Forelimb muscle (tissue), 1 donor: Measurements from ENCODE around the gene PTPRE. TPM values are rescaled to one million over a fixed set of nuclear protein-coding genes. Genes with fewer than 3 reads are reported as not detected.

Experiments
- DNase-seq: peaks from one replicate; pipeline ENCODE4 v3.0.0-alpha.2; 2013; ENCODE audit warnings: low read depth
- polyA plus RNA-seq: library from polyadenylated mRNA; unstranded; fragments of 120-200 nt; gene quantifications from one replicate; pipeline ENCODE4 v1.2.1, GENCODE V29; 2013; ENCODE audit not compliant: insufficient read length

The PTPRE gene
- polyA plus RNA-seq, 1 donor: 7.8 TPM

DNA sequence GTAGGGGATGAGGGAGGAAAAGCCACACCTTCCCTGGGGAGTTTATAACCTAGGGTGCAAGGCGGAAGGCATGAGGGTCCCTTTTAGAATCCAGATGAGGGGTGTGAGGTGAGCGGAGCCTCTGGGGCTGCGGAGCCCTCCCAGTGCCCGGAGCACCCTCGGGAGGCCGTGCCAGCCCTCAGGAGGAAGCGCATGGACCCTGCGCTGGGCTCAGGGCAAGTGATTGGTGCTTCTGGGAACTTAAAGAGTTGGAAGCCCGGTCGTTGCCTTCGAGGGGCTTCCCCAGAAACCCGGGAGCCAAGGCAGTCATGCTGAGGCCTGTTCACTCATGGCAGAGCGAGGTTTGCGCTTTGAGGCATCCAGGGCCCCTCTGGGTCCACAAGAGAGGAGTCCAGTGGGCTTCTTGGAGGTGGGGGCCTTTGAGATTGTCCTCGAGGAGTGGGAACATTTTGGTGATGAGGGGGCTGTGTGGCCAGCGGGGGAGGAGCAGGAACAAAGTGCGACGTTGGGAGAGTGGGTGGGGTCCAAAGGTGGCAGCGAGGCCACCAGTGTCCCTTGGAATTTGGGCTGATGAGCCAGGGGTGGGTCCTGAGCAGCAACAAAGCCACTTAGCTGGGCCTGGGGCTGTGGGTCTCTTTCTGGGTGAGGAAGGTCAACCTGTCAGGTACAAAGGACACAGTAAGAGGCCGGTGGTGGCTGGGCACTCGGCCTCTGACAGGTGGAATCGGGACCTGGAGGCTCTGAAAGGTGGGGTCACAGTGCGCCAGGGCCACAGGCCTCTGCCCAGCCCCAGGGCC lies 139.5 kb downstream of the PTPRE start:
- DNase-seq: no peak

DNA sequence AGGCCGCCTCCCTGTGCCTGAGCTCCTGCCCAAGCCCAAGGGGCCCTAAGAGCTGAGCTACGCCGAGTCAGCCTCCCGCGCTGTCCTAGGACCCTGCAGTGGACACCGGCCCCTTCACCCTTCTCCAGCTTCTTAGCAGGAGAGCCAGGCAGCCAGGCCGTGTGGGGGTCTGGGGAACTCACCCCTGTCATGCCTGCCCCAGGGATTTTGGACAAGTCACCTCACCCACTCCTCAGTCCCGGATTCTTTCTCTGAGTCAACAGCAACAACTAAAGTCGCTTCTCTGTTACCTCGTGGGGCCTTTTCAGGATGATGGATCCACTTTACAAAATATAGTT lies 140.0 kb downstream of the PTPRE start:
- no peak for DNase-seq

DNA sequence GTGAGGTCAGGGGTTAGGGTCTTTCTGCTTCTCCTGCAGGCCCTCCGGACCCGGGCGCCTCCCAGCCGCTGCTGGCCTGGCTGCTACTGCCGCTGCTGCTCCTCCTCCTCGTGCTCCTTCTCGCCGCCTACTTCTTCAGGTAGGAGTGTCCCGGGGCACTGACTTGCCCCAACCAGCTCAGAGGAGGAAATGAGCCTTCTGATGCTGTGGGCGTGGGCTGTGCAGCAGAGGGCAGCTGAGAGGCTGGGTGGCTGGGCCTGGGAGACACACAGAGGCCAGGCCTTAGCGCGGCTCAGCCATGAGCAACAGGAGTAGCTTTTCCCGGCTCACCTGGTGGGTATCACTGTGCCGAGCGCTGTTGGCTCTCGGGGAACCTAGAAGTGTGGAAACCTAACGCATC lies 140.4 kb downstream of the PTPRE start:
- DNase-seq: no peak

DNA sequence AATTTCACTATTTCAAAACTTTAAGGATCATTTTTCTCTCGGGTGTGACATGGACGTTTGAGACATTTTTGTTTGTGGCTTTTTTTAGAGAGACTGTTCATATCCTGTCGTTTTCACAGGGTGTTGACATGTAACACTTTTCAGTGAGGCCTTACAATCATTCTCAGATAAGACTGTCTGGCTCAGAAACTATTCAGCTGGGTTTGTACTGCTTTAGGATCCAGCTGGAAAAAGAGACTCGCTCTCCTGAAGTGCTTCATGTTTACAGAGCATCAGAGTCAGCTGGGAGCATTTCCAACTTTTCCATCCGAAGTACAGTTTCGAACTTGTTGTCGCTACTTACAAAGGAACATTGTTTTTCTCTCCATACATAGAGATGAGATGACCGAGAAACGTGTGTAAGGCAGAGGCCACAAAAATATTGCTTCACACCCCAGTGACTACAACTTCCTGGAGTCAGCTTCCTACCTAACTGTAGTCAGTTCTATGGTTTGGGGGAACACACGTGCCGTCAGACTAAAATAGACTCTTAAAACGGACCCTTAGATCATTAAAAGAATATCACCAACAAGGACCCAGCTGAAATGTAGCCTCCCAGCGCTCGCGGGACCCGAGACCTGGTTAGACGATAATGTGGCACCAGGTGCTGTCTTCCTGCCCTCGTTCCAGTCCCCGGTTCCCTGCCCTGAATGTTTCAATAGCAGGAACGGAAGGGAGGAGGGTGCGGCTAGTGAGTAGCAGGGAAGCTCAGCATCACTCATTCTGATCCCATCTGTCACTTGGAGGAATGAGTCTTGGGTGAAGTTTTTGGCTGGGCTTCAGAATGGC lies 141.3 kb downstream of the PTPRE start:
- DNase-seq: no peak

GRCh38 chr10:128048819-128049210 lies 141.9 kb downstream of the PTPRE start:
- no peak for DNase-seq

DNA sequence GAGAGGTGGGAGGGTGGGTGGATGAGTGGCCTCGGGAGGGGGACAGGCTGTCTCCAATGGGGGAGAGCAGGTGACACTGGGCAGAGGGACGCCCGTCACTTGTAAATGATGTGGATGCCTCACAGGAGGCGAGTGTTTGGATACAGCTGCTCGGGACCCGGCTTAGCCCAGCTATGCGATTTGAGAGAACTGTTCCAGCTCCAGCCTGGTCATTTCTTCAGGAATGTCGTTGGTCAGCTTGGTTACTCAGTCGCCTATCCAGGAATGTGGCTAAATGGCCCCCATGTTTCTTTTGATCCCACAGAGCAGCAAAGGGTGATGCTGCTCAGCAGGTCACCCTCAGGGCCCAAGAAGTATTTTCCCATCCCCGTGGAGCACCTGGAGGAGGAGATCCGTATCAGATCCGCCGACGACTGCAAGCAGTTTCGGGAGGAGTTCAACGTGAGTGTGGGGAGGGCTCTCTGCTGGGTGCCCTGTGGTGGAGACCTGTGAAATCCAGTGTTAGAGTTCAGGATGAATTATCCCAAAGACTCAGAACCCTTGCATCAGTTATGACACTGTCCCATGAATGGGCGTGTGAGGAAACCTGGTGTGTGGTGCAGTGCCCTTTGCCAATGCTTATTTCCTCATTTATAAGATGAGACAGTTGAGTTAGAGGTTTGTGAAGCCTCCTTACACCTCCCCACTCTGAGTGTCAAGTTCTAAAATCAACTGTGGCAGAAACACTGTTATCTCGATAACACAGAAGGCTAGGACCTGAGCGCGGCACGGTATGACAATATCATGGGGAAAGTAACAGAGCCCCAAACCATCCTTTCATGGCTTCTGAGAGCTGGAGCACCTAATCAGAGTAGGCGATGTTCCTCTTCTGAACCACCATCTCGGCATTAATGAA lies 142.6 kb downstream of the PTPRE start:
- DNase-seq: no peak

- DNase-seq: no peak
Measured at GRCh38 chr10:128050121-128050516, 143.2 kb downstream of the PTPRE start.

DNA sequence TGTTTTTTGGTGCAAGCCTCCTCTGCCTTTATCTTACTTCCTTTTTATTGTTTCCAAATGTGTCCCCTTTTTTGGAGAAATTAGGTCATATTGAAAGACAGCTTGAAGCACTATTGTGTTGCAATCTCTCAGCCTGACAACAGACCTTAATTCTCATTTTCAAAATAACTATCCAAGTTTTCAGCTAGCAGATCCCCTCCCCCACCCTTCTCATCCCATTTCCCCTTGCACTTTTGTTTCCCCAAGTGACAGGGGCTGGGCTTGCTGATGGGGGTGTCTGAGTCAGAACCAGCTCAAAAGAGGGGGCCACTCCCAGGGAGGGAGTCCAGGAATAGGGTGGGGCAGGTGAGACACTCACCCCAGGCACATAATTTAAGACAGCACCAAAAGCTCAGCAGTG lies 144.0 kb downstream of the PTPRE start:
- DNase-seq: no peak

DNA sequence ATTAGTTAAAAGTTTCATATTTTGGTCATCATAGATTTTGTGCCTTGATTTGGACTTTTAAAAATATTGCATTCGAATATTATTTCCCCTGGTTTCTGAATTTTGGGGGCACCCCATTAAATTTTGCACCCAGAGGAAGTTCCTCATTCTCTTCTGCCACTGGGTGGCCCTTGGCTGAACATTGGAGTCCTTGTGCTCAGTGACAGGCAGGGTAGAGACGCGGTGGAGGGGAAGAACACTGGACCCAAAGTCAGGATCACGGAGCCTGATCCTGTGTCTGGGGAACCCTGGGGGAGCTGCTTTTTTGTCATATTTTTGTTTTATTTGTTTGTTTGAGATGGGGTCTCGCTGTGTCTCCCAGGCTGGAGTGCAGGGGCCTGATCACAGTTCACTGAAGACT lies 144.6 kb downstream of the PTPRE start:
- DNase-seq: no peak

- no peak for DNase-seq
Measured at GRCh38 chr10:128052696-128053095, 145.8 kb downstream of the PTPRE start.

GRCh38 chr10:128053356-128053755 lies 146.5 kb downstream of the PTPRE start:
- no peak for DNase-seq

GRCh38 chr10:128054163-128054970 lies 147.5 kb downstream of the PTPRE start:
- no peak for DNase-seq

GRCh38 chr10:128055061-128055868 lies 148.4 kb downstream of the PTPRE start:
- DNase-seq: no peak

GRCh38 chr10:128056303-128057050 lies 149.6 kb downstream of the PTPRE start:
- no peak for DNase-seq

- no peak for DNase-seq
Measured at GRCh38 chr10:128058106-128058749, 151.3 kb downstream of the PTPRE start.

DNA sequence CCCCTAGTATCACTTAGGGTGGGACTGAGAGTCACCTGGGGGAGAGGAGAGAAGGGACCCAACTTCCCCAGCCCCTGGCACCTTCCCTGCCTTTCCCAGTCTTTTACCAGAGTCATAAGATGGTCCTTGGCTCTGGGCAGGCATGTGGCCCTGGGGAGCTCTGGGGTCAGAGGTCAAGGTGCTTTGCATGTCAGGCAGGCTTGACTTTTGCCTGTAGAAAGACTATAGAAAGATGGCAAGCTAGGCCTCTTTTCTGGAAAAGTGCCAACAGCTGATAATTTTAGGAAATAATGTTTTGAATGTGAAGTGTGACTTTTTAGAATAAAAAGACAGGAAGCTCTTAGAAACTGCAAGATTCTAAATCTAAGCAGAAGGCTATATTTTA lies 151.8 kb downstream of the PTPRE start:
- DNase-seq: no peak

DNA sequence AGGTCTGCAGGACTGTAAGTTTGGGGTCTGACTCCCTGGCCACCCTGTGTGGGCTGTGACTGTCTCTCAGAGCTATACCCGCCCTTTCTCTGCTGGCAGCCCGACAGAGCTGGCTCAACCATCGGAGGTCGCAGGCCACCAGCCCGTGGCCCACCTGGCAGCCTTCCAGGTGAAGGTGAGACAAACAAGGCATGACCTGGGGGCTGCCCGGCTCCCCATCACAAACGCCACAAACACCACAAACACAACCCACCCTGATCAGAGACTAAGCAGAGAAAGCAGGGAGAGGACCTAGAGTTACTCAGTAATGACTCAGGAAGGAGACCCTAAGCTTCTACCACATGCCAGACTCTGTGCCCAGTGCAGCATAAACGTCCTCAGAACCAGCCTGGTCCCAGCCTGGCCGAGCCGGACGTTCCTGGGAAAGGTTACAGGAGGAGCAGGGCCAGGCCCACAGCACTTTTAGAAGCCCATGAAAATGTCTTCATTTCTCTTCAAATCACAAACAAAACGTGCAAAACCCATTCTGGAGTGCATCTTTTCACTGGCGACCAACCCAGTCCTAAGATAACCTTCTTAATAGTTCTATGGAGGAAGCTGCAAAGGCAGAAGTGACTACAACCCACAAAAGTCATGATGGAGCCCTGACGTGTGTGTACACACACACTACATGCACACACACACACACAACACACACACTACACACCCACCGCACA lies 152.5 kb downstream of the PTPRE start:
- no peak for DNase-seq

- DNase-seq: no peak
Measured at GRCh38 chr10:128059982-128060293, 153.0 kb downstream of the PTPRE start.
